Measurements from ENCODE around the gene LKAAEAR1.
A peak's percentile ranks its signal among the peaks of the same experiment; 100 is the strongest.

The LKAAEAR1 gene

DNA sequence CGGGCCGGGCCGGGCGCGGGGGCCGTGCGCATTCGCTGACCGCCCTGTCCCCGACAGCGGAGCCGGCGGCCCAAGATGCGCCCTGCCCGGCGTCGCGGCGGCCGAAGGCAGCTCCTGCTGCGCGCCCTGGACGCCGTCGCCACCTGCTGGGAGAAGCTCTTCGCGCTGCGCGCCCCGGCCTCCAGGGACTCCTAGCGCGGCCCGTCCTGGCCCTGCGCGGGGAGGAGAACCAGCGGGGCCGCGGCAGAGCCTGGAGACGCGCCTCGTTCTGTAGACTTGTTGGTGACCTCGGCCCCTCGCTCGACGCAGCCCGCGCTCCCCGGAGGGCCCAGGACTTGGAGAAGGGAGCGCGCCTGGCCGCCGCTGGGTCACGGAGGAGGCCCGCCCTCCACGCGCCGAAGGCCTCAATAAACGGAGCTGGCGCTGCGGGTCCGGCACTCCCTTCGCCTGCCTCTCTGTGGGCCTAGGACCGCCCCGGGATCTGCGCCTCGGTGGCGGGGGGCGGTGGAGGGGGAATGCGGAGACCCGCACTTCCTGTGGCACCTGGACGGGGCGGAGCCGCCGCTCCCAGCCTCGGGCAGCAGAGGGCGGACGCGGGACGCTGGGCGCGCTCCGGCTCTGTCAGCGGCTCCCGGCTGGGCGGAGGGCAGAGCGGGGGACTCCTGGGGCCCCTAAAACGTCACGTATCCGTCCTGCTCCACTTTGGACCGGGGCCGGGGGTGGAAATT lies 45.5 kb downstream of the LKAAEAR1 start:
- peak; percentile 49 to 74 (median 71) for DNase-seq (ENCODE audit: low read depth in 2 of 3, low spot score in 1 of 3)

DNA sequence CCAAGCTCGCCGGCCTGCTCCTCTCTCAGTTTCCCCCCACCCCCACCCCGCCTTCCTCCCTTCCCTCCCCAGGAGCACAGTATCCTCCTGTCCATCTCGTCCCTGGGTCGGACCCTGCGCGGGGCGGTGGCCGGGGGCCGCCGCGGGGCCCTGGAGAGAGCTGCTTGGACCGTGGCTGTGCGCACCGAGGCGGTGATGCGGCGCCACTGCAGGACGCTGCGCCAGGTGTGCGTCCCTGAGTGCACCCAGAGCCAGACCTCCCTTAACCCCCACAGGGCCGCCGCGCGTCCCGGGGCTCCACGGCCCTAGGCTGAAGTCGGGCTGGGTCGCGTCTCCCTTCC lies 46.0 kb downstream of the LKAAEAR1 start:
- no peak for DNase-seq (ENCODE audit: low read depth in 2 of 3, low spot score in 1 of 3)

DNA sequence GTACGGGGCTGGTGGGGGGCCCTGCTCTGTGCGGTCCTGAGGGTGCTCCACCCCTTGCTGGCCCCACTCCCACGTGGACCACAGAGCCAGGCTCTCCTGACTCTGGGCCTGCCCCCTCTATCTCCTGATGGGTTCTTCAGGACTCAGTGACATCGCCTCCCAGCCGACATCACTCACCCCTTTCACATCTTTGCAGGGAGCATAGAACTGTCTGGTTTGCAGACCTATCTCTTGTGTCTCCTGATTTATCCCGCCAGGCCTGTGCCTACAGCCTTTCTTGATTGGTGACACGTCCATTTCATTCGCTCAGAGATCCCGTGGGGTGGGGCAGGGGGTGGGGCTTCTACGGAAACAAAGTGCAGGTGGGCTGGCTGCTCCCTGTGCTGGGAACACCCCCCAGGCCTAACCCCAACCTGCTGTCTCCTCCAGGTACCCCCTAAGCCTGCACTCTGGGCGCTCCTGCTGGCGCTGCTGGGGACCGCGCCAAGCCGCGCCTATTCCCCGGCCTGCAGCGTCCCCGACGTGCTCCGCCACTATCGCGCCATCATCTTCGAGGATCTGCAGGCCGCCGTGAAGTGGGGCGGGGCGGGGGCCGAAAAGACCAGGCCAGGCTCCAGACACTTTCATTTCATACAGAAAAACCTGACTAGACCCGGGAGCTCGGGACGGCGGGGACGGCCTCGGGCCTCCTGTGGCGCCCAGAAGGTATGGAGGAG lies 46.5 kb downstream of the LKAAEAR1 start:
- DNase-seq (ENCODE audit: low read depth in 2 of 3, low spot score in 1 of 3), result no peak

DNA sequence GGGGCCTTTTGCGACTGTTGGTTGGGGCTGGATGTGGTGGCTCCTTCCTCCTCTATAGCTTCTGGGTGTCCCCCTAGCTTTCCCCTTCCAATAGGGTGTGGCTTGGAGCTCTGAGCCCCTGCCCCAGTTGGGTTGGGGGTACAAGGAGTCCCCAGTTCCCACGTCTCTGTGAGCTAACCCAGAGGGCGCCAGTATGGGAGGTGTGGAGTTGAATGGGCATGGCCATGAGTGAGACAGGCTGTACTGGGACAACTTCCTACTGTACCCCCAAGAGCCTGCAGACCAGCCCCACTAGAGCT lies 47.0 kb downstream of the LKAAEAR1 start:
- DNase-seq (ENCODE audit: low read depth in 2 of 3, low spot score in 1 of 3), result no peak

DNA sequence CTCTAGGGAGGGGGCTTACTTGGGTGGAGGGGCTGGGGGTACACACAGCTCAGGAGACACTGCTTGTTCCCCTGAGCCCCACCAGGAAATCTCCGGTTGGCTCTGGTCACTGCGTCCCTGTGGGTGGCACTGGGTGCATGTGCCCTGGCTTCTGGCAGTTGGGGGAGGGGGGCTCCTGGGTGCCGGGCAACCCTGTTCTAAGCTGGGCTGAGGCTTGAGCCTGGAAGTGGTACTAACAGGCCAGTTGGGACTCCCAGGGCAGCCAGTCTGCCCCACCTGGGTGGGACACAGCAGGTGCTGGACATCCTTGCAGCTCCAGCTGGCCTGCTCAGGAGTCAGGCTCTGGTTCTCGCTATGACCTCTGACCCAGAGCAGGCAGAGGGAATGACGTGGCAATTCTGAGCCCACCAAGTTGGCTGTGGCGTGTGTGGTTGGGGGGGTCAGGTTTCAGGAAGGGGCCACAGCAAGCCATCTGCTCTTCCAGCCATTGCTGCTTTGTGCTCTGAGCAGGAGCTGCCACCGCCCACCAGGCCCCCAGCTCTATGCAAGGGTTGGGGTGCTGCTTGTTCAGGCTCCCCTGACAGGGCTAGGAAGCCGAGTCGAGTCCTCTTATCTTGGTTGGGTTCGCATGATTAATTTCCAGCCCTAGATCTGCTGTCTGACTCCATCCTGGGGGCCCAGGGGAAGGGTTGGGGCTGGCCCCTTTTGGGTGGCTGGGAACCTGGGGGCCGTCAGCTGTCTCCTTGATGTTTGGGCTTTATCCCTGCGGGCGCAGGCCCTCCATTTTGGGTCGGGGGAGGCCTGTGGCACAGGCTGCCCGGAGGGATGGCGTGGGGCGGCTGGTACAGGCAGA lies 47.6 kb downstream of the LKAAEAR1 start:
- DNase-seq (ENCODE audit: low read depth in 2 of 3, low spot score in 1 of 3), result no peak

DNA sequence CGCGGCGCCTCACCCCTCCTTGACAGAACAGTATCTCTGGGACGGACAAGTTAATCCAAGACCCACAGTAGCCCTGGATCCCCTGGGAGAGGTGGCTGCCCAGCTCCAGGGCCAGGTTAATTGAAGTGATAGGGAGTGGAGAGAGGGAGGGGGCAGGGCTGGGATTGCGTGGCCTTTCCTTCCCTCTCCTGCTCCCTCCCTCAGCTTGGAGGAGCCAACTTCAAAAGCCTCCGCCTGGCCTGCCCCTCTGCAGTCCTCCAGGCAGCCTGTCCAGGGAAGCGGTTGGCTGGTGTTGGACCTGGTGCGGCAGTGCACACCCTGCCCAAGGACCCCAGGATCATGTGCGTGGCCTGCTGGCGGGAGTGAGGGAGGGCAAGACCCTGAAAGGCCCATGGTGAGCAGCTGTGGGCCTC lies 48.3 kb downstream of the LKAAEAR1 start, which contains the start of gene C20orf204:
Gene C20orf204, plus strand, starts transcription at position 250 of the 413 bp plus-strand sequence. Its CDS starts 142 bp downstream, at position 392.
- DNase-seq (ENCODE audit: low read depth in 2 of 3, low spot score in 1 of 3), result no peak

DNA sequence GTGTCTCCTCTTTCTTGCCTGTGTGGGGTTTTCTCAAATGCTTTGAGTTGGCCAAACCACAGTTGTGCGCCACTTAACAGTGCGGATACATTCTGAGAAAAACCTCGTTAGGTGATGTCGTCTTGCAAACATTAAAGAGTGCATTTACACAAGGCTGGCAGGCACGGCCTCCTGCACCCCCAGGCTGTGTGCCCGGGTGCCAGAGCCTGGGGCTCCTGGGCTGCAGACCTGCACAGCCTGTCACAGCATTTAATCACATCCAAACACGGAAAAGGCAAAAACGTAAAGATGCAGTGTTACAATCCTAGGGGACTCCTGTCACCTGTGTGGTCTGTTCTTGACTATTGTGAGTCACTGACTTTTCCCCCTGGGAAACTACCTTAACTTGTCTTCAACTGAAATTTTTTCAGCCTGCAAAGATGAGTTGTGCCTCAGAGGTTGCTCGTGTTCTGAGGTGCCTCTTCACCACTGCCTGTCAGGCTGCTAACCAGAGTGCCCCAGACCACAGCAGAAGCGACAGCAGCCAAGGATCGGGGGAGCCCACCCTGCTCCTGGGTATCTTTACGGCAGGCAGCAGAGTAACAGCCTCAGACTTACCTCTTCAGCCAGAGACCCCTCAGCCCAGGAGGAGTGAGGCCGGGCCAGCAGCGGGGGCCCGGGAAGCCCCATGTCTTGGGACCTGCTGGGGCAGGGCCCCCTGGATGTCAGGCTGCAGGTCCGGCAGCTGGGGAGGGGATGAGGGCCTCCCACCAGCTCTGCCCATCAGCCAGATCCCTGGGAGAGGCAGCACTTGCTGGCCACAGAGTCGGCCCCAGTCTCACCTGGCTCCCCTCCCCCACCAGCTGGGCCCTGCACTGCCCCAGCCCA lies 48.9 kb downstream of the LKAAEAR1 start:
- no peak for DNase-seq (ENCODE audit: low read depth in 2 of 3, low spot score in 1 of 3)

DNA sequence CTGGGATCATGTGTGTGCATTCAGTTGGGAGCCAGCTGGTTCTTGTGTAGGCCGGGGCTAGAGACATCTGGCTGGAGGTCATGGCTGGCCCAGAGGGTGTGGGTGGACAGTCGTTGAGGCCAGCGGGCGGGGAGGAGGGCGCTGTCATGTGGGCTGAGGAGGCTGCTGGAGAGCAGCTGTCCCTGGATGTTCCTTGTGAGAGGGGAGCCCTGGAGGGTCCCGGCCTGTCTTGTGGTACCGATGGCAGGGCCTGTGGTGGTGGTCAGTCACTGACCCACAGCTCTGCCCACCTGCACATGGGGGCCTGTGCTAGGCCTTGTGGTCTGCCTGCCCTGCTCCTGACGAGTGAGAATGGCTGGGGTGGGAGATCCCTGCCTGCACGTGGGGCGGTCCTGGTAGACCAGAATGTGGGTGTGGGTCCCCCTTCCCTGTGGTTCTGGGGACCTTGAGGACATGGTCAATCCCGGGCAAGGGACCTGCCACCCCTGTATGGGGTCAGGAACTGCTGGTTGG lies 50.2 kb downstream of the LKAAEAR1 start:
- DNase-seq (ENCODE audit: low read depth in 2 of 3, low spot score in 1 of 3), result no peak
